Stimulated activated CD4-positive, alpha-beta T cell treated with anti-CD3 and anti-CD28 coated beads, TNF-alpha, amount 100 ng/mL, for 48 hours (primary cell): ENCODE measurements around the gene MRPL43.
"Not testable (repeated sequence)": the region's sequence is repeated elsewhere in the genome, so short reads cannot be mapped to it uniquely, and the experiment has no call there.

ENCODE experiments used
- DNase-seq, 3 donors: peaks; one replicate each; pipeline ENCODE4 v3.0.0-alpha.2; 2020; ENCODE audit warnings: low read depth in 3 of 3

MRPL43 gene

GRCh38 chr10:100986952-100987684, at the start of gene MRPL43, which contains the start of gene TWNK:
Gene MRPL43, minus strand, starts transcription at chr10:100987497. Its CDS starts 54 bp downstream, at chr10:100987443.
Gene TWNK, plus strand, starts transcription at chr10:100987543. Its CDS starts 668 bp downstream, at chr10:100988211.
- DNase-seq, result peak; percentile 70 to 86 (median 73)

- no peak for DNase-seq
Measured at GRCh38 chr10:101036726-101037125, 49.4 kb upstream of the MRPL43 start.

GRCh38 chr10:101035916-101036702, 48.8 kb upstream of the MRPL43 start:
- DNase-seq, result no peak

GRCh38 chr10:101035314-101035713, 48.0 kb upstream of the MRPL43 start:
- no peak for DNase-seq

GRCh38 chr10:101034404-101034803, 47.1 kb upstream of the MRPL43 start:
- not testable (repeated sequence) for DNase-seq

GRCh38 chr10:101033276-101033675, 46.0 kb upstream of the MRPL43 start:
- DNase-seq, result no peak

GRCh38 chr10:101032637-101033224, 45.4 kb upstream of the MRPL43 start:
- DNase-seq, result peak in 2 of 3 donors; percentile 38 to 43

- peak in 2 of 3 donors; percentile 52 to 65 for DNase-seq
Measured at GRCh38 chr10:101031796-101032636, 44.7 kb upstream of the MRPL43 start.

GRCh38 chr10:101031128-101031795, 44.0 kb upstream of the MRPL43 start, which contains the start of the genes PDZD7 and SFXN3:
Gene PDZD7, minus strand, starts transcription at chr10:101031129. Its CDS starts 910 bp downstream, at chr10:101030219.
Gene SFXN3, plus strand, starts transcription at chr10:101031234. Its CDS starts 3,461 bp downstream, at chr10:101034695.
- peak; percentile 92 to 97 (median 96) for DNase-seq

GRCh38 chr10:101030496-101031127, 43.3 kb upstream of the MRPL43 start:
- no peak for DNase-seq

- DNase-seq, result no peak
Measured at GRCh38 chr10:101029520-101030295, 42.4 kb upstream of the MRPL43 start.

GRCh38 chr10:101028446-101029337, 41.4 kb upstream of the MRPL43 start:
- DNase-seq, result no peak

GRCh38 chr10:101027106-101027720, 39.9 kb upstream of the MRPL43 start:
- no peak for DNase-seq

- no peak for DNase-seq
Measured at GRCh38 chr10:101022967-101023705, 35.8 kb upstream of the MRPL43 start.

- no peak for DNase-seq
Measured at GRCh38 chr10:101021692-101022251, 34.5 kb upstream of the MRPL43 start.

- DNase-seq, result no peak
Measured at GRCh38 chr10:101021239-101021638, 33.9 kb upstream of the MRPL43 start.
